Left renal cortex interstitium (tissue), 4 donors: ENCODE results near the gene LHFPL6. TPM values are rescaled to one million over a fixed set of nuclear protein-coding genes. Genes with fewer than 3 reads are reported as not detected.

Experiments
- DNase-seq, 4 donors: peaks; one replicate each; pipeline ENCODE4 v3.0.0-alpha.2; 2013; ENCODE audit warnings: low read depth in 4 of 4, low spot score in 2 of 4, missing footprints in 1 of 4
- polyA plus RNA-seq, 4 donors: library from polyadenylated mRNA; unstranded; fragments of 120-200 nt; gene quantifications; one replicate each; pipeline ENCODE4 v1.2.1, GENCODE V29; 2013; ENCODE audit not compliant: insufficient read length in 4 of 4

Gene LHFPL6
- polyA plus RNA-seq, 4 donors = 30.9 to 43.5 (median 38.1) TPM

DNA sequence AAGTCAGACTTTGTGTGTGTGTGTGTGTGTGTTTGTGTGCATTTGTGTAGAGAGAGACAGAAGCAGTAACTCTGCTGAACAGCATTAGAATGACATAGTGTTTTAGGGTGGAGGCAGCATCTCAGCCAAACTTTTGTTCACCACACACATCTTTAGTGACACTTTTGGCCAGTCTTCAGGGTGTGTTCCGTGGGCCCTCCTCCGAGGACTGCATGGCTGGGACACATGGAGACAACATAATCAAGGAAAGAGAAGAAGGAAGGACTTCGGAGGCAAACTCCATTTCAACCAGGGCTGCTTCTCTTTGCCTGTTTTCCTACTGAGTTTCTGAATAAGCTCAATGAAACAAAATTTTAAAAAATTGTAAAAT lies 205.1 kb downstream of the LHFPL6 start:
- no peak for DNase-seq

DNA sequence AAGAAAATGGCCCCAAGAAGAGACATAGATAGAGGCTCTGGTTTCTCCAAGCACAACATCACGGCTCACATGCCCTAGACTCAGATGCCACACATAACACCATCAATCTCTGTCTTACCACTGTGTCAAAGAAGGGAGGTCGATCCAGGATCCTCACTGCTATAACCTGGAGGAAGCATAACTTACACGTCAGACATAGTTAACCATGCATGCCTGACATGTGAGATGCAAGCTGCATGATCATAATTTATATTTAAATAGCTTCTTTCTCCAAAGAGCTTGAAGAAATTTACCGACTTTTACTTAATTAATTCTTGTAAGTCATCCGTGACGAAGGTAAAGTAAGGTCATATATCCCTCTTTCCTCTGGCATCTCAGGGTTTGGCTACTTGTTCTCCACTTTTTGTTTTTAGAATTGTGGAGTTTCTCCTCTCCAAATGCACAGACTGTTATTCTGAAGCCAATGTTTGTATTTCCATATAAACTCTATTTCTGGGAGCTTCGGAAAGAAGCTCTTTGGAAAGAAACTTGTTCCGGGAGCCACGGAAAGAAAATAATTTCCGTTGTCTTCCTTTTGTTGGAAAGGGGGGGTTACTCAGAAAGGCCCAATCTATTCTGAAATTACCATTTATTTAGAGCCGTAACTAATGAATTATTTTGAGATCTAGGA lies 205.6 kb downstream of the LHFPL6 start:
- peak in 3 of 4 donors; percentile 41 to 68 (median 47) for DNase-seq

DNA sequence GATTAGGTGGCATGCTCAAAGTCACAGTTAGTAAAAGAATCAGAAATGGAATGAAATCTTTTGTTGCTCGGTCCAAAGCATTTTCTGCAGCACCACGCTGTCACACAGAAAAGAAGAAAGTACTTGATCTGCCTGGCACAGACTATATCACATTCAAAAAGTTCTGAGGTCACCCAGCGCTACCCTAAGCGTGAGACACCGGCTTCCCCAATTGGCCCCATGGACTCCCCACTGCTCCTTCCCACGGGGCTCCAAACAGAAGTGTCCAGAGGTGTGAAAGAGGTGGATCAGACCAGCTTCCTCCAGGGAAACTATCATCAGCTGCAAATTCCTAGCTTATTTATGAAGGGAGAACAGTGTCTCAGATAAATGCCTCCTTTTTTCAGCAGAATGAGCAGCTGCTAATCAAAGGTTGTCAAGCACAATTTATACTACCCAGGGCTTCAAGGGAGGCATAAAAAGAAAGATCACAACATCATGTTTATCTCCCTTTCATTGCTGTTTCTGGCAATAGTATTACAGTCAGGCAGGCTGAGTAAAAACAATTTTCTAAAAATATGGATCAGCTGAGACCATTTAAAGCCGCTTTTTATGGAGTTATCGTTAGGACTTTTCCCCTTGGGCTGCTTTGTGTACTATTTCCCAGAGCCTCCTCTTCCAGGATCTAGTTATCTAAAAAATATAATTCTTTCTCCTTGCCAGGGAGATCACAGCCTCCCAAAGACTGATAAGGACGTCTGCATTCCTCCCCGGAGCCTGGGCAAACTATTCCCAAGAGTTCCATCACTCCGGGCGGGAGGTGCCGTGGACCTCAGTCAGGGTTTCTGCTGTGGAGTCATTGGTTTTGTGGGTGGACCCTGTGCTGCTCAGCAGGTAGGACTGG lies 208.0 kb downstream of the LHFPL6 start:
- DNase-seq = no peak

DNA sequence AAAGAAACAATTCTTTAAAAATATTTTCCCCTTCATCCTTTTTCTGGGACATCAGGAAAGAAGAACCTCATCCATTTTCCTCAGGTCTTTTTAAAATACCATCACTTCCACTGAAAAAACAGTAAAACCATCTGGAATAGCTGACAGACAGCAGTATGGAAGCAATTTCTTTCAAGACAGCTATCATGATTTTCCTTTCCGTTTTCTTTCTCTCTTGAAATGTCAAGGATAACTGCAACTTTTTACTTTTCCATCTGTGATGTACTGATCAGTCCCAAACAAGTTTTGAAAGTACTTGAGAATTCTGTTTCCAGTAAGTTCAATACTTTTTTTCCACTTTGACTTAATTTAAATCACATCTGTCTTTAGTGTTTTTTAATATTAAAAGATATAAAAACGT lies 211.2 kb downstream of the LHFPL6 start:
- DNase-seq = no peak

DNA sequence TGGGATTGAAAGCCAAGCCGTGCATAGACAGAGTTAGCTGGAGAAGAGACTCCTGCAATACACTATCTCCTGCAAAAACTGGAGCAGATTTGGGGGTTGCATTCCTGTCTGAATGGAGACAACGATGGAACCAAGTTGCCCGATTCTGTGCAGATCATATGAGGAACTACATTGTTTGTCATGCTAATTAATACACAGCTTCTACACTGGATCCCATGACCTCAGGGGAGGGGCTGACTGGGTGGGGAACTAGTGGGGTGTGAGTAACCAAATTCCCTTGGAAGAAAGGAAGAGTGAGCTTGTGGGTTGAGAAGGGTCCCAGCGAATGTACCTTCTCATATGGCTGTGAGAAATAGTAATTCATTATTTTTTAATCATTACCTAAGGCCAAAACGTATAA lies 214.0 kb downstream of the LHFPL6 start:
- DNase-seq = no peak

DNA sequence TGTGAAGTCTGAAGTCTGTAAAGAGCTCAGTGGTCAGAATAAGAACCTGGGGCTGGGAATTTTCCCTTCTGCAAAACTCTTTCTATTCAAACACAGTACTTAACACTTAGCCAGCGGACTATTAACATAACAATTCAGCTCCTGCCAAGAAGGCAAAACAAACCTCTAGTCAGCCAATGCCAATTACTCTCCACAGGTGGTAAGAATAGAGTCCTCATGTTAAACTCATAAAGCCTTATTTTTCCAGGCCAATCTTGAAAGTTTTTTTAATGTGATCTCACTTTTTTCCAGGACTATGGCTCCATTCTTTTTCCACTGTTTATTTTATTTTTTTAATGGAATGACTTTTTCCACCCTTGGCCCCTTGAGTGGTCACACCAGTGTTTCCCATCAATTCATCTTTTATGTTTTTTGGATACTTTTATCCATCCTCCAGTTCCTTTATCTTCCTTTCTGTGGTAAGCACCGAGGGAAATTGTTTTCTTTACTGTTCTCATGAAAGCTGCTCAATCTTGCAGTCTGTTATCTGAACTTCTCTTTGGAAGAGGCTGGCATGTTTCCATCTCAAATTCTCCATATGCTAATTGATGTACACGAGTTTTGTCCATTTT lies 217.3 kb downstream of the LHFPL6 start:
- no peak for DNase-seq

DNA sequence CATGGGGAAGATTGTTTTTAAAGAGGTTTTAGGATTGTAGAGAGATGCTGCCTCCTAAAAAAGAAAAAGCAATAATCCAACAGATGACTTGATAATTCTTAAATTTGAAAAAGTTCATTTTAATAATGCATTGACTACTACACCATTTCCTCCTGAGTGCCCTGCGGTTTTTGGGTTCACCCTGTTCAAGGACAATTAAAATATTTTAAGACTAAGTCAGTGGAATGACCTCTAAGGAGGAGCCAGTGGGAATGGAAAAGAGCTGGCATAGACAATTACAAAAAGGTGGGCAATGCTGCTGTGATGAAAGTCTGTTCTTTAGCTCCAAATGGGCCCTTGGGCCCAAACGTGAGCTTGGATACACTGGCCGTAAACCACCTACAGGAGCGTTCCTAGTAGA lies 217.8 kb downstream of the LHFPL6 start:
- no peak for DNase-seq

DNA sequence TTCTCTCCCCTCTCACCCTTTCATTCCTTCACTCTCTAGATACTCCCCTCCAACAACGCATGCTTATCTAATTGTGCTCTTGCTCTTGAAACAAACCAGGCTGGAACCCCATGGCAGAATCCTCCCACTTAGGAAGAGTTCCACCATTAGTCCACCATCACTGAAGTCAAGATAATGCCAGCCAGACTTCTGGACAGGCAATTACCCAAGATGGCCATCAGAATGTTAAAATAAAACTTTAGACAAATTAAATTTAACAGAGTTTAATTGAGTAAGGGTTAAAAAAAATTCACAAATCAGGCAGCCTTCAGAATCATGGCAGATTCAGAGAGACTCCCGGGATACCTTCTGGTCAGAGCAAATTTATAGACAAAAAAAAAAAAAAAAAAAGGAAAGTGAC lies 221.5 kb downstream of the LHFPL6 start:
- no peak for DNase-seq

DNA sequence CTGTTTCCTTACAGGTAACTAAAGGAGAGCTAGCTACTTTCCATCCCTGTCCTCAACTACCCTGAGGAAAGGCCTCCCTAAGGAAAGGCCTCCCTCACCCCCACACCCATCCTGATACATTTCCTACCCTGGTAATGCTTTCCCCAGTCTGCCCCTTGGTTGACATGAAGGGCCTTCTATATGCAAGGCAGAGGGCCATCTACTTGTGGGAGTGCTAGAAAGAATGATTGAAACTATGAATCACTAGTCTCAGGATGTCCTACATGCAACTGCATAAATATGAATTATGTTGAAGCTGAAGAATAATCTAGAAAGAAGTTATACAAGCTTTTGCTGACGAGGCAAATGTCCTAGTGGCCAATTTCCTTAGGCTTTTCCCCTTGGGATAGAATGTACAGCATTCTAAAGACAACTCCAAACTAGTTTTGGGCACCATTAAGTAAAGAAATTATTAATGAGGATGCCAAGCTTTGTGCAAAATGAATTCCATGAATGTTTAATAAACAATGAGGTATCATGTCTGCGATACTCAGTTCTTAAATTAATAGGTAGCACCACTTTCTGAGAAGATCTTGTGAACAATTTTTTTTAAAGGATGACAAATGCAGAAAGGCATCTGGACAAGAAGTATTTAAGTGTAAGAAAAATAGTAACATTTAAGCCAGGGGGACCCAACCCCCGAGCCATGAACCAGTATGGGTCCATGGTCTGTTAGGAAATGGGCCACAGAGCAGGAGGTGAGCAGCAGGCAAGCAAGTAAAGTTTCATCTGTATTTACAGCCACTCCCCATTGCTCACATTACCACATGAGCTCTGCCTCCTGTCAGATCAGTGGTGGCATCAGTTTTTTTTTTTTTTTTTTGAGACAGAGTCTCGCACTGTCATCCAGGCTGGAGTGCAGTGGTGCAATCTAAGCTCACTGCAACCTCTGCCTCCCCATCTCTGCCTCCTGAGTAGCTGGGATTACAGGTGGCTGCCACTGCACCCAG lies 223.0 kb downstream of the LHFPL6 start:
- no peak for DNase-seq

DNA sequence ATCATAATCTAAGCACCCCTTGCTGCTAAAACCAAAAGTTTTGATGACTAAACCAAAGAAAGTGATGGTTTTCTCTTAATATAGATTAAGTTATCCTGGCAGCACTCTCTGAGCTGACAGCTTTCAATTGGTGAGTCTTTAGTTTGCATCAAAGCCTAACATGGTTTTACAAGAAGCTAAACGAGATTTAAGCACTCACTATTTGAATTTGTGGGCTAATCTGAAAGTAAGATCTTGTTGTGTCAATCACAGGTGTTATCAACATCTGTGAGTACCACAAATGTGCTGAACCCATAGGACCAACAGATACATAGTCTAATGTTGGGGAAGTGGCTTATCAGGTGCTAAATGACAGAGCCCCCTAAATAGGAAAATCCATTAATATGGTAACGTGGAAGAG lies 223.9 kb downstream of the LHFPL6 start:
- DNase-seq = no peak

DNA sequence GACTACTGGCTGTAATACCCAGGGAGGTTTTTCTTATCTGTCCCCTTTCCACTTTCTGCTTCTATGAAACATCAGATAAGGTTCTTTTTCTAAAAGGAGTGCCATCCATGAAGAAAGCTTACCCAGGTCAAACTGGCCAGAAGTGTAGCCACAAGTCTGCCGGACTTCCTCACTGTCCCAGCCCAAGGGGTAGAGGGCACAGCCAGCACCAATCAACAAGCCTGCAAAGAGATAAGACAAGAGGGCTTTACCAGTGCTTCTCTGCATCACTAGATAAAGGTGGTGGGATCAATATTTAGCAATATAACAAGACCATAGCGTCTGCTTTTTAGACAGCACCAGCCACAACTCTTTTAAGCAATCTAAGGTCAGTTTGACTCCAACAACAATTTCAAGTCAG lies 224.7 kb downstream of the LHFPL6 start:
- no peak for DNase-seq

DNA sequence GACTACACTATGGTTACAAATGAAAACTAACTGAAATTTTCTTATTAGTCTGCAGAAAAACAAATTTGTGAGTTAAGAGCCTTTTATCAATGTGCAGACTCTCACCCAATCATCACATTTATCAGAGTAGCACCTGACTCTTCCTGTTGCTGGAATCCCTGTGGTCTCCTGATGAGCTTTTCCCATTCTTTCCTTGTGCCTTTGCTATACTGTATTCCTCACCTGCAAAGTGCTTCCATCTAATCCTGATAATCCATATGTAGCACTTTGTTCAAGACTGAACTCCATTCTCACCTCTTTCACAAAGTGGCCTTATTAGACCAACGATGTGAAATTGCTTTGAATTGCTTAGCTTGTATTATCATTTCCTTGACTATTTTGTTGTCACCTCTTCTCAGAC lies 225.3 kb downstream of the LHFPL6 start:
- DNase-seq = no peak

DNA sequence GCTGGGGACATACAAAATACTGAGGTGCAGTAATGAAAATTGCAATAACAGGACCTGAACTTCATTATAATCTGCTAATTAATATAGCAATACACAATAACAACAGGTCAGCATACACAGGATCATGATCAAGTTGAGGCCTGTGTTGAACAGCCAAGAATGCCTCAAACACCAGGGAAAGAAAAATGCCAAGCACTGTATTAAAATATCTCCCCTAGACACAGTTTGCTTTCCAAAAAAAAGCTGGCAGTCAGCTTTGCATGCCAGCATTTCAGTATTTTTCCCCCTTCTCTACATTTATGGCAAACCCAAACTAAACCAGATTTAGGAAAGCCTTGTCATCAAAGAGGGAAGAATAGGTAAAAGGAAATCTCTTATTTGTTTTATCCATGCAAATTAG lies 226.9 kb downstream of the LHFPL6 start:
- no peak for DNase-seq

DNA sequence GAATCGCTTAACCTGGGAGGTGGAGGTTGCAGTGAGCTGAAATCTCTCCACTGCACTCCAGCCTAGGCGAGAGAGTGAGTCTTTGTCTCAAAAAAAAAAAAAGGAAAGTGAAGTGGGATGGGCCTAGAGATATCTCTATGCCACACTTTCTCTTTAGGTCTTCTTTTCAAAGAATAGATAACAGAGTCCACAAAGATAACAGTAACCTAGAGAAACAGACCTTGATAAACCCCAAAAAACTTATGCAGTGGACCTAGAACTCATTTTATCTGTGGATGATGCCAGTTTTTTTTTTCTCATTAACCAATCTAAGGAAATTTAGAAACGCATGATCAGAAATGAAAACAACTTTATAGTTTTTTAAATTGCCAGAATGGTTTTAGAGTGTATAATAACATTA lies 227.4 kb downstream of the LHFPL6 start:
- DNase-seq = no peak

DNA sequence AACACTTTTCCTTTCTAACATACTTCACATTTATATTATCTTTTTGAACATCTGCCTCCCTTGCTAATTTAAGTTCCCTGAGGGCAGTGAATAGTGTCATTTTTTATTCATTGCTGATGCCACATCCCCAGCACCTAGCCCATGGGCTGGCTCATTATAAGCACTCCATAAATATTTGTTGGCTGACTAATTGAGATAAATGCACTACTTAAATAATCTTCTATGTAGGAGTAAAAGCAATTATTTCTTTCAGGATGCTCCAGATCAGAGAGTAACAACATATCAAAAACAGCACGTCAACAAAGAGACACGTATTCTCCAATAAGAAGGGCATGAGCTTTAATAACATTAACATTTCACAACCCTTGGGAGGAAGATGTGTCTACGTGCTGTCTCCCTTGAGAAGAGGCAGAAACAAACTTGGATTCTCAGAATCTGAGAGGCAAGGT lies 228.2 kb downstream of the LHFPL6 start:
- DNase-seq = no peak

DNA sequence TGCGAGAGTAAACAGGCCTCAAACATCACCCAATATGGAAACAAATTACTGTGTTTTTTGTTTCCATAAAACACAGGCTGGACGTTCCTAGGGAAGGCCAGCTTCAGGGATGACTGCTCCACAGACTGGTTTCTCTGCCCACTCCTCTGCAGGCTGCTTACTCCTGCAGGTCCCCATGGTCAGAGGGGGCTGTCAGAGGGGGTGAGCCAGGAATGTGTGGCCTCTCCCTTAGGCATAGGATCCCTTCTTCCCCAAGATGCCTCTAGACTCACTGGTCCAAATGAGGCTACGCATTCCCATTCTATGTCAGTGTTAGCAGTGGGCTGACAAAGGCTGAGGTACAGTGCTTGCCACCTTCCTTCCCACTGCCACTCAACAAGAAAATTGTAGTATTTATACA lies 229.8 kb downstream of the LHFPL6 start:
- no peak for DNase-seq

DNA sequence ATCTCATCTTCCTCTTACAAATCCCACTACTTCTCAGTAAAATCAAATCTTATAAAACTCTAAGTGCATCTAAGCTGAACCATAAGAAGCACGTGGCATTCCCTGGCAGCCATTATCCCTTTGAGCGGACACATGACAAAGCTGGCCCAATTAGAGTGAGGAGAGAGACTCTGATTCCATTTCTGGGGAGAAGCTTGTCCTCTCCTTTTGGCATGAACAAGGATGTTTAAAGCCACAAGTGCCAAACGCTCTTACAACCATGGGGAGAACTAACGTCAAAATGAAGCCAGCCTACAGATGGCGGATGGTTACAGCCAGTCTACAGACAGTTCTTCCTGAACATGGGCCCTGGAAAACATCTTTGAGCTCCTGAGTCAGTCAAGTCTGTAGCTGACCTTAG lies 231.3 kb downstream of the LHFPL6 start:
- DNase-seq = no peak

DNA sequence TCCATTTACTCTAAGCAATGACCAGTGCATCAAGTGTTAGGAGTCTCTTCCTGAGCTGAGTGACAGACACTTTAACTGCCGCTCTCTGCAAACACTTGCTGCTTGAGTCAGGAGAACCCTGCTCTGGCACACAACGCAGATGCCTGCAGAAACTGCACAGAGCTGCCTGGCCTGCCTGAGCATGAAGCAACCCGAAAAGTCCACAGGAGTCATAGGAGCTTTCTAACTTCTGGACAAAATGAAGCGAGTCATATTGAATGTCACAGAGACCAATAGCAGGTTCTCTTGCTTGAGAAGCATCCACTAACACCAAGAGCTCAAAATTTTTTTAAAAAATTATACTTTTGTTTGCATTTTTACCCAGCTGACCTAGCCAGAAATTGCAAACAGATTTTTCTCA lies 232.4 kb downstream of the LHFPL6 start:
- no peak for DNase-seq

DNA sequence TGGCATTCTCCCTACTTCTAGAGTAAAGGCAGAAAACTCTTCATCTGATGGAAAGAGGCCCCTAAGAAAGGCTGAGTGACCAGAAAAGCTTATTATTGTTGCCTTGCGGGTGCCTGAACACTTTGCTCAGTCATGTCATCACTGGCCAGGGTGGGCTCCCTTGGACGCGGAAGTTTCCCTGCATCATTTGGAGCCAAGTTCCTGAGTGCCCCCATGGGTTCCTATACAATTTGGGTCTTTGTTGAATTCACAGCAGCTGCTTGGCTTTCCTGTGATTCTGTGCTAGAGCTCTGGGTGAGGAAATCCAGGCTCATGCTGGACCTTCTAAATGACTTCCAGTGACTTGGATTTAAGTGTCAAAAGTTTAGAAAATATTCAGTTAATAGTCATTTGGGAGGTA lies 232.9 kb downstream of the LHFPL6 start:
- no peak for DNase-seq

DNA sequence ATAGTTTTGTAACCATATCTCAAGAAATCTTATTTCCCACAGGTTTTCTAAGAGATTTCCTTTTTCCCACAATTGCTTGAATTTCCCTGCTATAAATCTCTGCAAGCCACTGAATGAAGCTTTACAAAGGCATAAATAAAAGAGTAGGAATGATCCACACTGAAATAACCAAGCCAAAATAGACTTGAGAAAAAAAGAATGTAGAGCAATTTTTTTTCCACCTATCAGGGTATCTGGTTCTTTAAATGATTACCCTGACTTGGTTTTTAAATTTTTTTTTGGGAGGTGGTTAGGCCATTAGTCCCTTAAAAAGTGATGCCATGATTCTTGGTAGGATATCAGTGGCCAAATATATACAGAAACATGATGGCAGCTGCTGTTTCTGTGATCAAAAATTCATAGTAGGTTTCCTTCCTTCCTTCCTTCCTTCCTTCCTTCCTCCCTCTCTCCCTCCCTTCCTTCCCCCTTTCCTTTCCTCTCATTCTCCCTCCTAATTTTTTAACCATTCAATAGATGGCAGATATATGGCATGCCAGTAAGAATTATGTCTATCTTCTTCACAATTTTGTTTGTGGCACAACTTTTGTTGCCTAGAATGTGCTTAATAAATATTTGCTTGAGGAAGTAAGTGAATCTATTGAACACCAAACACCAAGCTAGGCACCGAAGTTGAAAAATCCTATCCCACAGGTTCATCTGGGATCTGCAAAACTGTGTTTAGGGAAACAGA lies 233.7 kb downstream of the LHFPL6 start:
- no peak for DNase-seq
